GM21526 (cell line): ENCODE data around the gene GPC6.

Experiments used
- ATAC-seq: cut with Tn5 transposase; IDR thresholded peaks from one replicate; pipeline ENCODE4 v1.9.1; 2021; ENCODE audit warnings: moderate library complexity; ENCODE audit not compliant: unreplicated experiment, low FRiP score

The GPC6 gene

GRCh38 chr13:93789058-93789457 lies 562.5 kb downstream of the GPC6 start:
- ATAC-seq, result no peak

GRCh38 chr13:93794197-93794885 lies 567.7 kb downstream of the GPC6 start:
- peak; percentile 90 for ATAC-seq

- peak; percentile 45 for ATAC-seq
Observed at GRCh38 chr13:93797463-93797862, 570.9 kb downstream of the GPC6 start.

DNA sequence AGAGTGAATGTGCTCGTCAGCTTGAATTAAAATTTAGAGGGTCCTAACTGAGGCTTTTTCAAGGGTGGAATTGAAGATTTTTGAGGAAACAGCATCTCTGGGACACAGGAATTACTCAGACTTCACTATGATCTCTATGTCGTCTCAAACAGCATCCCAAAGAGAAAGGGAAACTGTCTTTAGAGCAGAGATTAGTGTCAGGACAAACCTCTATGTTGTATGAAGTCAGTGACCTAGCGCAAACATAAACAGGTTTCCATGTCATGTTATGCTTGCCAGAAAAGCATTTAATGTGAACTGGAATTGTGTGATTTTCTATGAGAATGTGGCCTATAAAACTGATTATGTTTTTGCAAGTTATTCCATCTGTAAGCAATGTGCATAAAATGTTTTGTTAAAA lies 573.7 kb downstream of the GPC6 start:
- no peak for ATAC-seq

DNA sequence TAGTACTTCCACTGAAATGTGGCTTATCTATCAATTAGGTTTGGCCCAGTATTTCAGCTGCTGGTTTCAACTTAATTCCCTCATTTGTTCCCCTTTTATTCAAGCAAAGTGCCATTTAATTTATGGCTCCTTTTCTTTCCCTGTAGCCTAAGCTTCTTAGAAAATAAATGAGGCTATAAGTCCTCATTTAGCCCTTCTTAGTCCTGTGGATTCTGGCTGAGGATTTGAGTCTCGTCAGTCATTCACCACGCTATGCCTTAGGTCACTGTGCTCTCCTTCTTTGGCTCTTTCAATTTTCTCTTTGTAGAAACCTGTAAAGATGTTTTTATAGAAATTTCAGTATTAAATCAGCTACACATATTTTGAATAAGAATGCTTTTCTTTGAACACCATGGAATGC lies 579.1 kb downstream of the GPC6 start:
- ATAC-seq, result no peak

- ATAC-seq, result no peak
Observed at GRCh38 chr13:93806861-93807260, 580.3 kb downstream of the GPC6 start.

DNA sequence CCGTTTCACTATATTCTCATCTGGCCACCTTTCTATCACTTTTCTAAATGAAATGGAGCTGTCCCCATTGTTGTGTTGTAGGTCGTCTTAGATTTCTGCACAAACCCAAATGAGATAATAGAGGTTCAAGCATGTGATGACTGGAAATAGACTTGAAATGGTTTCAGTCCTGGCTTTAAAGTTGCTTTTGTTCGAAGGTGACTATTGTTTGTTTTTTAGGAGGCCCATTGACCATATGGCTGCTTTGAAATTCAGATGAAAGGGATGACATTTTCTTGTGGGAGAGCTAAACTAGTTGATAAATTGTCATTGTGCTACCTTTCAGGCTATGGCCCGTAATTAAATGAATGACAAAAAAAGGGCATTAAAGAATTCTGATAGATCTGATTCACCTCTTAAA lies 583.7 kb downstream of the GPC6 start:
- ATAC-seq, result no peak

GRCh38 chr13:93811071-93811737 lies 584.6 kb downstream of the GPC6 start:
- no peak for ATAC-seq

GRCh38 chr13:93811738-93812112 lies 585.1 kb downstream of the GPC6 start:
- no peak for ATAC-seq

DNA sequence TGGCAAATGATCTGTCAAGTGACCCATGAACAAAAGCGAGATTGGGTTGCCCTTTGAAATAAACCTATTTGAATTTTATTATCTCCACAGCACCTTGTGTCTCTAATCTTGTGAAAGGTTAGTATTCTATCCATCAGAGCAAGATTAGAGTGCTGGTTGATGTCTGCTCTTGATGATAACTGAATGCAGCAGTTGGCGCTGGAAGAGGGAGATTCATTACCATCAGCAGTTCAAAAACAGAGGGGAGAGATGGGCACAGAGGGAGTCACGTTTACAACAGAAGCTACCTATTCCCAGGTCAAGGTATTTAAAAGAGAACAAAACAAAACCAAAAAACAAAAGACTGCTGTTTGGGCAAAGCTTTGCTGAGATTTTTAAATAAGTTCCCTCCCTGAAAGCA lies 588.1 kb downstream of the GPC6 start:
- no peak for ATAC-seq

- no peak for ATAC-seq
Observed at GRCh38 chr13:93818345-93818744, 591.7 kb downstream of the GPC6 start.

GRCh38 chr13:93819331-93819890 lies 592.8 kb downstream of the GPC6 start:
- ATAC-seq, result no peak

- no peak for ATAC-seq
Observed at GRCh38 chr13:93824286-93824685, 597.7 kb downstream of the GPC6 start.

- no peak for ATAC-seq
Observed at GRCh38 chr13:93834051-93834450, 607.4 kb downstream of the GPC6 start.

DNA sequence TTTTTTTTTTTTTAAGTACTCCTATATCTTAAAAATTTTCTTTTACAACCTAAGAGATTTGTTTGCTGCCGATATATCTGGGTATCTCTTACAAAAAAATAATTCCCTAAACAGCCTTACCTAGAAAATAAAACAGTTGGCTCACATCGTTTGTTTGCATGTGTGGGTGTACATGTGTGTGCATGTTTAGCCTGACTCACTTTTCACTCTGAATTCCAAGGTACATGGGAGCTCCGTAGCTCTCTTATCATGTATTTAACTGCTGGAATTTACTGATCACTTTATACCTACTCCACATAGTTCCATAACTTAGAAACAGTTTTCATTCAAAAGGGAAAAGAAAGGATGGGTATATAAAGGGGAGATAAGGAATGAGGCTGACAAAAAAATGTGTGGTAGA lies 616.5 kb downstream of the GPC6 start:
- no peak for ATAC-seq

DNA sequence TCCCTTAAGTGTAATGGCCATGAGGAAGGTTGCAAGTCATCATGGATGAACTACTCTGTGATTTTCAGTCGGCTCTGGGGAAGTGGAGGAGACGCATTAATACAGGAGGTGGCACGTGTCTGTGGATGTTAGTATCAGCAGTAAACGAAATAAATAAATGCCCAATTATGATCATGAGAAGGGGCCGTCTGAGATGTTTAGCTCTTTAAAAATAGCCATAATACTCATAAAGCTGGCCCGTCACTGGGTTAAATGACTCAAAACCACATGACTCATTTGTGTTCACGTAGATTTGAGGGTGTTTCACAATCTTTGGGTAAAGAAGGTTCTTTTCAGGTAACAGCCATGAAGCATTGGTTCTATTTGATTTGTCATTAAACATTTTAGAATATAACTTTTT lies 620.6 kb downstream of the GPC6 start:
- no peak for ATAC-seq

DNA sequence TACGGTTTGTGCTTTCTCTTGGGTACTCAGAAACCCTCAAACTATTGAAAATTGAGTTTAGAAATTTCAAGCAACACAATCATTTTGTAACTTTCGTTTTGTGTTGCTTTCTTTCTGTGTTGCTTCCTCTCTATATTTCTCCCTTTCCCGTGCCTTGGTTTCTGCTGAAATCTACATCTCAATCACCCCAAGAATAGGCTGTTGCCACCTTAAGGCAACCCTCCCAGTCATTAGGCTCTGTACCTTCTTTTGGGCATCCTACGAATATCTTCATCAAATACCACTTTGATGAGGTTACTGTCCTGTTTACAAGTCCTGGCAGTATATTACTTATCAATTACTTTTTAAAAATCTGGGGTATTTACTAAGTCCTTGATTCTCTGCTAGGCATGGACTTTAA lies 621.6 kb downstream of the GPC6 start:
- no peak for ATAC-seq

DNA sequence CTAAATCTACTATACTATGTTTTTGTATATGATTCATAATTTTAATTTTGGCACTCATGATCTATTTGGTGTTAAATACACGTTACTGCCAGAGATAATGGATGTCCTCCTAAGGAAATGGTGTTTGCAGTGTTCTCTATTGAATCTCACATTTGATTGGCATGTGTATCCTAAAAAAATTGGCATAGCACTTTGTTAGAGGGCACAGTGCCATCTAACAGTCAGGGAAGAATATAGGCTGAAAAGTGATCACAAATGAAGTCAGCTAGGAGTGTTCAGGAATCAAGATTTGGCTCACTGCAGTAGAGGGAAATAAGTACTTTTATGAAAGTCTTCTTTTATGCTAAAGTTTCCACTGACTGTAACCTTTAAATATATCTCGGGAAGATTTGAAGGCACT lies 624.6 kb downstream of the GPC6 start:
- no peak for ATAC-seq

- no peak for ATAC-seq
Observed at GRCh38 chr13:93853912-93854311, 627.3 kb downstream of the GPC6 start.

GRCh38 chr13:93857126-93857525 lies 630.5 kb downstream of the GPC6 start:
- ATAC-seq, result no peak

DNA sequence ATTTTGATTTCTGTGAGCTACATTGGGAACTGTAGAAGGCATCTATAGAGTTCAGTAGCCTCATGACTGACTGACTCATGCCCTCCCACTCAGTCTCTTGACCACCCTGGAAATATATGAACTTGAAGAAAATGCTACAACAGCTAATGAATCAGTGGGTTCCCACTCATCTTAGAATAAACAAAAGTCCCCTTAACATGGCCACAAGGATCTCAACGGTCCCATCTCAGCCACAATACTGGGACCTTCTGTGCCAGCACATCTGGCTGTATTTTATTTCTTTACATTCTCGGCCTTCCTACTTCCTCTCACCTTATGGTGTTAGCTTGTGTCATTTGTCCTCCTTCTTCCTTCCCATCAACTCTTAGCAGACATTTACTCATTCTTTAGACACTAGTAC lies 633.1 kb downstream of the GPC6 start:
- no peak for ATAC-seq

GRCh38 chr13:93861818-93862217 lies 635.2 kb downstream of the GPC6 start:
- ATAC-seq, result no peak
